ENCODE measurements around the gene FGD4. TPM values are rescaled to one million over a fixed set of nuclear protein-coding genes. Genes with fewer than 3 reads are reported as not detected.

FGD4 gene
- total RNA-seq, 1 donor from 2014 or later: 17.2 TPM

GRCh38 chr12:32533971-32534590 is 134.7 kb downstream of the FGD4 start:
- no peak overlapping the region for H3K27ac Mint-ChIP-seq (ENCODE audit: unreplicated experiment)
- no peak for TF ChIP-seq CTCF (IDR thresholded peaks at IDR 0.05; ENCODE audit: unreplicated experiment)
- DNase-seq (ENCODE audit: low spot score): no peak

GRCh38 chr12:32534698-32535097 is 135.3 kb downstream of the FGD4 start:
- no peak overlapping the region for H3K27ac Mint-ChIP-seq (ENCODE audit: unreplicated experiment)
- peaks cover 21% of the 10 kb centered on the region for H3K4me1 Mint-ChIP-seq (ENCODE audit: unreplicated experiment)
- H3K27me3 Mint-ChIP-seq (ENCODE audit: unreplicated experiment): no peaks in the 10 kb centered on the region
- no peak overlapping the region for H3K4me3 Mint-ChIP-seq (ENCODE audit: unreplicated experiment)
- no peaks in the 10 kb centered on the region for H3K9me3 Mint-ChIP-seq (ENCODE audit: unreplicated experiment)
- DNase-seq (ENCODE audit: low spot score): no peak
- H3K36me3 Mint-ChIP-seq (ENCODE audit: low read depth, unreplicated experiment): no peaks in the 10 kb centered on the region
- no peak for TF ChIP-seq CTCF (IDR thresholded peaks at IDR 0.05; ENCODE audit: unreplicated experiment)

More at GRCh38 chr12:32533971-32534590, 134.7 kb downstream of the FGD4 start:
- H3K36me3 Mint-ChIP-seq (ENCODE audit: low read depth, unreplicated experiment): no peaks in the 10 kb centered on the region
- H3K4me1 Mint-ChIP-seq (ENCODE audit: unreplicated experiment): peaks cover 21% of the 10 kb centered on the region
- H3K9me3 Mint-ChIP-seq (ENCODE audit: unreplicated experiment): no peaks in the 10 kb centered on the region
- H3K27me3 Mint-ChIP-seq (ENCODE audit: unreplicated experiment): no peaks in the 10 kb centered on the region
- H3K4me3 Mint-ChIP-seq (ENCODE audit: unreplicated experiment): no peak overlapping the region

- Mint-ChIP-seq H3K27ac (ENCODE audit: unreplicated experiment) (no peak overlapping the region), H3K9me3 (ENCODE audit: unreplicated experiment) (no peaks in the 10 kb centered on the region), H3K36me3 (ENCODE audit: low read depth, unreplicated experiment) (no peaks in the 10 kb centered on the region), H3K4me1 (ENCODE audit: unreplicated experiment) (peaks cover 21% of the 10 kb centered on the region), H3K27me3 (ENCODE audit: unreplicated experiment) (no peaks in the 10 kb centered on the region), H3K4me3 (ENCODE audit: unreplicated experiment) (no peak overlapping the region)
- DNase-seq (ENCODE audit: low spot score): peak; percentile 9
- TF ChIP-seq CTCF (IDR thresholded peaks at IDR 0.05; ENCODE audit: unreplicated experiment): no peak
These were observed 136.1 kb downstream of the FGD4 start for GRCh38 chr12:32535288-32535999.

- no peak for TF ChIP-seq CTCF (IDR thresholded peaks at IDR 0.05; ENCODE audit: unreplicated experiment)
- Mint-ChIP-seq H3K36me3 (ENCODE audit: low read depth, unreplicated experiment) (no peaks in the 10 kb centered on the region), H3K9me3 (ENCODE audit: unreplicated experiment) (no peaks in the 10 kb centered on the region), H3K4me3 (ENCODE audit: unreplicated experiment) (no peak overlapping the region), H3K4me1 (ENCODE audit: unreplicated experiment) (peaks cover 21% of the 10 kb centered on the region), H3K27me3 (ENCODE audit: unreplicated experiment) (no peaks in the 10 kb centered on the region), H3K27ac (ENCODE audit: unreplicated experiment) (no peak overlapping the region)
- no peak for DNase-seq (ENCODE audit: low spot score)
These were observed 136.6 kb downstream of the FGD4 start for GRCh38 chr12:32536000-32536345.

GRCh38 chr12:32541754-32542374 is 142.5 kb downstream of the FGD4 start:
- TF ChIP-seq CTCF (IDR thresholded peaks at IDR 0.05; ENCODE audit: unreplicated experiment): no peak

More at GRCh38 chr12:32541754-32542374, 142.5 kb downstream of the FGD4 start:
- no peak for DNase-seq (ENCODE audit: low spot score)
- no peaks in the 10 kb centered on the region for H3K9me3 Mint-ChIP-seq (ENCODE audit: unreplicated experiment)
- H3K36me3 Mint-ChIP-seq (ENCODE audit: low read depth, unreplicated experiment): no peaks in the 10 kb centered on the region
- no peaks in the 10 kb centered on the region for H3K27me3 Mint-ChIP-seq (ENCODE audit: unreplicated experiment)
- H3K4me3 Mint-ChIP-seq (ENCODE audit: unreplicated experiment): no peak overlapping the region
- H3K4me1 Mint-ChIP-seq (ENCODE audit: unreplicated experiment): peaks cover 3% of the 10 kb centered on the region
- no peak overlapping the region for H3K27ac Mint-ChIP-seq (ENCODE audit: unreplicated experiment)
